OCI-LY3 (cell line): ENCODE results near the gene RAVER1.
"Not testable (repeated sequence)": the region's sequence is repeated elsewhere in the genome, so short reads cannot be mapped to it uniquely, and the experiment has no call there.

Experiments used
- H2AFZ ChIP-seq: fragments of 200-600, 300-600 bp; shearing (Covaris generic); 2 replicates; pipeline ENCODE4 v1.6.0; 2014; ENCODE audit warnings: antibody characterized with exemption, low read depth, low read length
- H3K27ac ChIP-seq: fragments of 200-600, 300-600 bp; sonication (generic); 2 replicates; pipeline ENCODE4 v1.5.1; 2014; ENCODE audit warnings: mild to moderate bottlenecking, low read length, moderate library complexity, mixed read lengths
- H3K27me3 ChIP-seq: fragments of 200-600, 300-600 bp; sonication (generic); 2 replicates; pipeline ENCODE4 v1.6.1; 2014; ENCODE audit warnings: low read depth, low read length, mixed read lengths
- H3K36me3 ChIP-seq: fragments of 200-600, 300-600 bp; sonication (generic); replicated peaks from 2 replicates; pipeline ENCODE3; 2014; ENCODE audit warnings: low read depth, low read length, mixed read lengths
- H3K4me1 ChIP-seq: fragments of 300-600, 200-600 bp; sonication (generic); 2 replicates; pipeline ENCODE4 v1.6.1; 2014; ENCODE audit warnings: low read length, mixed read lengths
- H3K4me2 ChIP-seq: fragments of 200-600, 300-600 bp; sonication (generic); 2 replicates; pipeline ENCODE4 v1.6.1; 2014; ENCODE audit warnings: low read length, mixed read lengths
- H3K4me3 ChIP-seq: fragments of 300-600, 200-600 bp; sonication (generic); 2 replicates; pipeline ENCODE4 v1.5.1; 2014; ENCODE audit warnings: antibody characterized with exemption, mild to moderate bottlenecking, low read length, moderate library complexity
- H3K79me2 ChIP-seq: fragments of 300-600, 200-600 bp; shearing (Covaris generic); 2 replicates; pipeline ENCODE4 v1.6.1; 2014; ENCODE audit warnings: mild to moderate bottlenecking, low read length, mixed read lengths
- H3K9ac ChIP-seq: fragments of 300-600, 200-600 bp; shearing (Covaris generic); 2 replicates; pipeline ENCODE4 v1.6.0; 2014; ENCODE audit warnings: mild to moderate bottlenecking, low read length, moderate library complexity
- H3K9me3 ChIP-seq: fragments of 200-600, 300-600 bp; shearing (Covaris generic); 2 replicates; pipeline ENCODE4 v1.6.1; 2014; ENCODE audit warnings: low read length, mixed read lengths; ENCODE audit not compliant: insufficient read depth
- H4K20me1 ChIP-seq: fragments of 200-600, 300-600 bp; sonication (generic); 2 replicates; pipeline ENCODE4 v1.6.1; 2016; ENCODE audit warnings: low read length, mixed read lengths; ENCODE audit not compliant: insufficient read depth
- CTCF ChIP-seq: fragments of 200-600, 300-600 bp; sonication (generic); IDR thresholded peaks from 2 replicates; pipeline ENCODE4 v1.5.1; 2014; ENCODE audit warnings: antibody characterized with exemption, low read length, low read depth
- EZH2phosphoT487 ChIP-seq: fragments of 200-600 bp; shearing (Covaris generic); IDR thresholded peaks from 2 replicates; pipeline ENCODE4 v1.6.1; 2018; ENCODE audit warnings: antibody characterized with exemption, mixed run types, low read depth

The RAVER1 gene

GRCh38 chr19:10368101-10368803 lies 34.9 kb upstream of the RAVER1 start:
- no peak overlapping the region for H3K4me3 ChIP-seq
- H3K79me2 ChIP-seq = peaks cover 36% of the 10 kb centered on the region
- peaks cover 21% of the 10 kb centered on the region for H3K4me1 ChIP-seq
- H3K4me2 ChIP-seq = no peak overlapping the region
- no peak for TF ChIP-seq CTCF
- TF ChIP-seq EZH2phosphoT487 = no peak
- H3K27ac ChIP-seq = no peak overlapping the region
- no peaks in the 10 kb centered on the region for H3K9me3 ChIP-seq
- 0 out of 2 replicates have a peak, but pooled peaks cover 7% of the 10 kb centered on the region for H4K20me1 ChIP-seq
- H3K27me3 ChIP-seq = no peaks in the 10 kb centered on the region
- no peak overlapping the region for H2AFZ ChIP-seq
- H3K9ac ChIP-seq = no peak overlapping the region
- peaks cover 67% of the 10 kb centered on the region for H3K36me3 ChIP-seq

GRCh38 chr19:10366950-10367512 lies 33.7 kb upstream of the RAVER1 start:
- H4K20me1 ChIP-seq, H3K27ac ChIP-seq, H3K9ac ChIP-seq, H3K9me3 ChIP-seq, H2AFZ ChIP-seq, H3K4me2 ChIP-seq, H3K4me3 ChIP-seq, H3K27me3 ChIP-seq: not testable (repeated sequence)
- peaks cover 12% of the 10 kb centered on the region; the same call in 1 of the 2 replicates for H3K4me1 ChIP-seq
- H3K36me3 ChIP-seq = peaks cover 72% of the 10 kb centered on the region
- peaks cover 30% of the 10 kb centered on the region for H3K79me2 ChIP-seq

- H3K4me2 ChIP-seq = no peak overlapping the region
- TF ChIP-seq CTCF (no peak), EZH2phosphoT487 (no peak)
- H4K20me1 ChIP-seq = 0 out of 2 replicates have a peak, but pooled peaks cover 7% of the 10 kb centered on the region
- H3K36me3 ChIP-seq = peaks cover 79% of the 10 kb centered on the region
- H3K79me2 ChIP-seq = peaks cover 27% of the 10 kb centered on the region
- H3K4me1 ChIP-seq = peaks cover 12% of the 10 kb centered on the region; the same call in 1 of the 2 replicates
- H3K9me3 ChIP-seq = no peaks in the 10 kb centered on the region
- no peak overlapping the region for H3K4me3 ChIP-seq
- no peak overlapping the region for H2AFZ ChIP-seq
- no peak overlapping the region for H3K27ac ChIP-seq
- no peaks in the 10 kb centered on the region for H3K27me3 ChIP-seq
- no peak overlapping the region for H3K9ac ChIP-seq
Measured at GRCh38 chr19:10365518-10365917, 32.2 kb upstream of the RAVER1 start.

- H3K27me3 ChIP-seq = no peaks in the 10 kb centered on the region
- H3K36me3 ChIP-seq = peaks cover 74% of the 10 kb centered on the region
Measured at GRCh38 chr19:10364644-10365043, 31.3 kb upstream of the RAVER1 start.

More at GRCh38 chr19:10364644-10365043, 31.3 kb upstream of the RAVER1 start:
- TF ChIP-seq CTCF (no peak), EZH2phosphoT487 (no peak)
- no peak overlapping the region for H3K4me2 ChIP-seq
- peaks cover 27% of the 10 kb centered on the region for H3K79me2 ChIP-seq
- H3K9ac ChIP-seq = no peak overlapping the region
- no peaks in the 10 kb centered on the region for H3K9me3 ChIP-seq
- H3K4me3 ChIP-seq = no peak overlapping the region
- H3K4me1 ChIP-seq = peaks cover 12% of the 10 kb centered on the region; the same call in 1 of the 2 replicates
- 0 out of 2 replicates have a peak, but pooled peaks cover 7% of the 10 kb centered on the region for H4K20me1 ChIP-seq
- H2AFZ ChIP-seq = no peak overlapping the region
- H3K27ac ChIP-seq = no peak overlapping the region
